ENCODE results near the gene TYW1B.
"Not testable (repeated sequence)": the region's sequence is repeated elsewhere in the genome, so short reads cannot be mapped to it uniquely, and the experiment has no call there.

Gene TYW1B

DNA sequence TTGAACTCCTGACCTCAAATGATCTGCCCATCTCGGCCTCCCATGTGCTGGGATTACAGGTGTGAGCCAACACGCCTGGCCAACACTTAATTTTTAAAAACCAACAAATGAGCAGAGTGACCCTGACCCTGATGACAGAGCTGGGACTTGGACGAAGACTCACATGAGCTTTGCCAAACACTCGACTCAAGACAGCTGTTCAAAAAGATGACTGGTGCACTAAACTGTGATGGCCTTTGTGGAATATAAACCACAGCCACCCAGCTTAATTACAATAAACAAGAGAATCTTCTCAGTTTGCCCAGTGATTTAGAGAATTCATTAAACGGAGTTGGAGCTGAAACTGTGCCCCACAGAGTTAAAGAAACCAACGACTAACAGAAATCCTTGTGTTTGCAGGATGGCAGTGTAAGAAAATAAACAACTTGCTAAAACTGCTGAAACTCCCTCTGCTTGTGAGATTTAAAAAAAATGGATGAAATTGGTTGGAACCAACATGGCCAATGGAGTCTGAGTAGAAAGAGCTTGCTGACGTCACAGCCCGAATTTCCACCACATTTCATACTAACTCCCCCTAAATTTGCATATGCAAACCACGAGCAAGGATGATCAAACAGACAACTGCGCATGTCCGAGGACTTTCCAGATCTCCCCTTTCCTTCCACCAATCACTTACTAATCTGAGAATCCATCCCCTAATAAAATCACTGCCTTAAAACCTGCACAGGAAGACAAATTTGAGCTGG is 209.4 kb downstream of the TYW1B start:
- DNase-seq = not testable (repeated sequence)

- DNase-seq = not testable (repeated sequence)
These were observed 218.2 kb downstream of the TYW1B start for GRCh38 chr7:72609761-72610160.

DNA sequence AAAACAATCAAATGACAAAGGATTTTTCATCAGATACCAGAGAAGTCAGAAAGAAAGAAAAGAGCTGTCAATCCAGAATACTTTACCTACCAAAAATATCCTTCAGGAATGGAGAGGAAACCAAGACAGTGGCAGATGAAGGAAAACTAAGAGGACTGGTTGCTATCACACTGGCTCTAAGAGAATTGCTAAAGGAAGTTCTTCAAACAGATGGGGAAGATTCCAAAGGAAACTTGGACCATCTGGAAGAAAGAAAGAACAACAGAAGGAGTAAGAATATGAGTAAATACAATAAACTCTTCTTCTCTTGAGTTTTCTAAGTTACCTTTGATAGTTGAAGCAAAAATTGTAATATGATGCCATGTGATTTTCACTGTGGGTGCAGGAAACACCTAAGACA is 220.0 kb downstream of the TYW1B start:
- not testable (repeated sequence) for DNase-seq

DNA sequence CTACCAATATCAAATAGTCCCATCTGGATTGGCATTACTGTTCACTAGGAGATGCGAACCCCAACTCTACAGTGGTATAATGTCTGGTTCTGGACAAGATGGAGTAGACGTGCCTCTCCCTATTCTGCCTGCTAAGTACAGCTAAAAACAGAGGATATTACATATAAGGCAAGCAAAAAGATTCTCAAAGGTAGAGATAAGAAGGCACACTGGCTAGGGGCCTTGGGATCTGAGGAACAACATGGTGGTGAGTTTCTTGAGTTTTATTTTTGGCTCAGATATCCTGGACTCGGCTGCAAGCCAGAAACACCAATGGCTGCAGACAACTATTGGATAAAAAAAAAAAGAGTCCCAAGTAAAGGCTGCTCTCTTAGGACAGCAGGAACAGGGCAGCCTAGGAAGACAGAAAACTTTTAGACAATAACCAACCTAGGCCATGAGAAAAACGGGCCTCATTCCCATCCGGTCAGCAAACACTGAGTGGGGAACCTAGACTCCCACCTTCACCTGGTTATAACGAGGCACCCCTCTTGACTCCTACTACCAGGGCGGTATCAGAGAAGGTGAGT is 222.1 kb downstream of the TYW1B start:
- DNase-seq = not testable (repeated sequence)

DNA sequence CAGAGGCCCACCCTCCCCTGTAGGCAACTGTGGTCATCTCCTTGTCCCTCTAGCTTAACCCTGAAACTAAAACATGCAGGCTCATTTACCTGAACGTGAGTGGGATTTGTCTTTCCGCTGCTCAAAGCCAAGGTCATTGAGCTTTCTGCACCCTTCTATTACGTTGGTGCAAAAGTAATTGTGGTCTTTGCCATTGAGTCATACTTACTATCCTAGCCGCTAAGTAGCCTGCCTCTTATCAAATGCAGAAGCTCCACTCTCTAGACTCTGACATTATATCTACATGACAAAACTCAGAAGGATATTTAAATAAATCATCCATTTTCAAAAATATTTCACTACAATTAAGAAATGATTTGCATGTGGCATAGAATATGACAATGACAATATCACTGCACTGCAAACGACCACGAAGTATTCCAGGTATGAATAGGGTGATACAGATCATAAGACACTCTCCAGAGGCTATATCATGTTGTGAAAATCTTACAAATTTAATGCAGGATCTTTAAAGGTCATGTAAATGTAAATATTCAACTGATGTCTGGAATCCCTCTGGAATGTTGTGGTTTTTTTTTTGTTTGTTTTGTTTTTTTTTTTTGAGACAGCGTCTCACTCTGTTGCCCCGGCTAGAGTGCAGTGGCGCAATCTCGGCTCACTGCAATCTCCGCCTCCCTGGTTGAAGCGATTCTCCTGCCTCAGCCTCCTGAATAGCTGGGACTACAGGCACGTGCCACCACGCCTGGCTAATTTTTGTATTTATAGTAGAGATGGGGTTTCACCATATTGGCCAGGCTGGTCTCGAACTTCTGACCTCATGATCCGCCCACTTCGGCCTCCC is 223.0 kb downstream of the TYW1B start:
- not testable (repeated sequence) for DNase-seq

GRCh38 chr7:72603476-72603875 is 224.5 kb downstream of the TYW1B start:
- not testable (repeated sequence) for DNase-seq

GRCh38 chr7:72603073-72603472 is 224.9 kb downstream of the TYW1B start:
- no peak for DNase-seq

DNA sequence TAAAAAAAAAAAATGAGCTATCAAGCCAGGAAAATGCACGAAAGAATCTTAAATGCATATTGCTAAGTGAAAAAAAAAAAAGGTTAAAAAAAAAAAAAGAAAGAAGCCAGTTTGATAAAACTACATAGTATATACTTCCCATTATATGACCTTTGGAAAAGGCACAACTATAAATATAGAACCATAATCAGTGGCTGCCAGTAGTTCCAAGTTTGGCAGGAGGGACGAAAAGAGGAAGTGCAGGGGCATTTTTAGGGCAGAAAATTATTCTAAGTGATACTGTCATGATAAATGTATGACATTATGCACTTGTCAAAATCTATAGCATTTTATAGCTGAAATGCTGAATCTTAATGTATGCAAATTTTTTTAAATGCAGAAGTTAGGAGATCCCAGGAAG is 226.3 kb downstream of the TYW1B start:
- DNase-seq = not testable (repeated sequence)

DNA sequence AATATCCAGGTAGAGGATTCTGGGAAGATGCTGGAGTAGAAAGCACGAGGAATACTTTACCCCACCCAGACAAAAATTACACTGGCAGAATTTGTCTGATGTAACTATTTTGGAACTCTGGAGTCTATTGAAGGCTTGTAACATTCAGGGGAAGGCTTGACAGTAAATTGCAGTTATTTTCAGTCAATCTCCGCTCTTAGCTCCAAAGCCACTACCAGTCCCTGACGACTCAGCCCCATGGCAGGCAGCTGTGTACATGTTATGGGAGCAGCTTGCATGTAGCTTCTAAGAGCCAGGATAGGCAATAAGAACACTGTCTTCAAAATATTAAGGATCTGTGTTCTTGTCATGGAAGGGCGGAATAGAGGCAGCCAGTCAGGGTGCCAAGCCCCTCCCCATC is 238.0 kb downstream of the TYW1B start:
- not testable (repeated sequence) for DNase-seq

DNA sequence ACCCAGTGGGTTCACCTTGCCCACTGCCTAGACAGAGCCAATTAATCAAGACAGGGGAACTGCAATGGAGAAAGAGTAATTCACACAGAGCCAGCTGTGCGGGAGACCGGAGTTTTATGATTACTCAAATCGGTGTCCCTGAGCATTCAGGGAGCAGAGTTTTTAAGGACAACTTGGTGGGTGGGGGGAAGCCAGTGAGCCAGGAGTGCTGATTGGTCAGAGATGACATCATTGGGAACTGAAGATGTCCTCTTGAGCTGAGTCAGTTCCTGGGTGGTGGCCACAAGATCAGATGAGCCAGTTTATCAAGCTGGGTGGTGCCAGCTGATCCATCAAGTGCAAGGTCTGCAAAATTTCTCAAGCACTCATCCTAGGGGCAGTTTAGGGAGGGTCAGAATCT is 240.7 kb downstream of the TYW1B start:
- DNase-seq = peak in 1 of 2 donors; percentile 11

GRCh38 chr7:72584576-72584975 is 243.4 kb downstream of the TYW1B start:
- DNase-seq = not testable (repeated sequence)

GRCh38 chr7:72583620-72584361 is 244.2 kb downstream of the TYW1B start:
- not testable (repeated sequence) for DNase-seq

GRCh38 chr7:72580142-72580770 is 247.7 kb downstream of the TYW1B start:
- DNase-seq = not testable (repeated sequence)

DNA sequence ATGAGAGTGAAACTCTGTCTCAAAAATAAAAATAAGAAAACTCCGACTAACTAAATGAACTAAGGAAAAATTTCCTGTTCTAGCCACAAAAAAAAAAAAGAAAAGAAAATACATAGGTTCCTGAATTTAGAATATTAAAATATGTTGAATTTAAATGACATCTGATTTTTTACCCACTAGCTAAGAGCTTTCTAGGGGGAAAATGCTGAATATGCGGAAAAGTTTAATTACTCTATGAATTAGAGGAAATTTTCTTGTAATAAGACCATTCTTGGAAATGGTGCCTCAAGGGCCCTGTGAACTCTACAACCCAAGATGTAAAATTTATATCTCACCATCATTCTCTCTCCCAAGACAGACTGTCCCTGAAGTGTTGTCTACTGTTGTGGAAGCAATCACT is 250.9 kb downstream of the TYW1B start:
- no peak for DNase-seq

- DNase-seq = not testable (repeated sequence)
These were observed 266.0 kb downstream of the TYW1B start for GRCh38 chr7:72561988-72562387.

DNA sequence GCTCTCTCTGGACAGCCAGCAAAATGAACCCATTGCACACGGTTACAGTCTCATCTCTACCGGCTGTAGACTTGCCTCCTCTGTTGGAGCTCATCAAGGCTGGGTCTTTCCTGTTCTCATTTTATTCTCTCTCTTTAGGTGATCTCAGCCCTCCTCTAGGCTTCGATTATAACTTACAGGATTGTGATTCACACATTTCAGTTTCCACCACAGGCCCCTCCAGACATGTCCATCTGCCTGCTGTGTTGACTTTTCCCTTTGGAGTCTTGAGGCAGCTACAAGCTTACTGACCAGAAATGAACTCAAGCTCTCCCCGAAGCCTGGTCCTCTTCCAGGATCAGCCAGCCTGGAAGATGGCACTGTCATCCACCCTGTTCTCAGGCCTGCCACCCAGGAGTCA is 268.5 kb downstream of the TYW1B start:
- not testable (repeated sequence) for DNase-seq

DNA sequence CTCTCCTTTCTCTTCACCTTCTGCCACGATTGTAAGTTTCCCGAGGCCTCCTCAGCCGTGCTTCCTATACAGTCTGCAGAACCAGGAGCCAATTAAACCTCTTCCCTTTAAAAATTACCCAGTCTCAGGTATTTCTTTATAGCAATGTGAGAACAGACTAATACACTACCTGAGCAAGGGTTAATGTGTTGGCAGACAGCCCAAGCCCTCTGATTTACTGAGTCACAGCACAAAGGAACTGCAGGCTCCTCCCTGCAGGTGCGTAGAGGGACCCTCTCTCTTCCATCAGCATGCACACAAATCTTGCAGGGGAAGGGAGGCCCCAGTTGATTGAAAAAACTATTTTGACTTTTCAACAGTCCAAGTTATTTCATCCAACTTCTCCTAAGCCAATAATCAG is 271.3 kb downstream of the TYW1B start:
- DNase-seq = not testable (repeated sequence)

DNA sequence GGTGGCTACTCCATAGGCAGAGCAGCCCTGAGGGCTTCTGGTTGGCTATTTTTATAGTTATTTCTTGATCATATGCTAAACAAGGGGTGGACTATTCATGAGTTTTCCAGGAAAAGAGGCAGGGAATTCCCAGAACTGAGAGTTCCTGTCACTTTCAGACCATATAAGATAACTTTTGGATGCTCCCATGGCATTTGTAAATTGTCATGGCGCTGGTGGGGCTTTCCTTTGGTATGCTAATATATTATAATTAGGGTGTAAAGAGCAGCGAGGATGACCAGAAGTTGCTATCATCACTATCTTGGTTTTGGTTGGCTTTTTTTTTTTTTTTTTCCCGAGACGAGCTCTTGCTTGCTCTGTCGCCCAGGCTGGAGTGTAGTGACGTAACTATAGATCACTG is 272.8 kb downstream of the TYW1B start:
- not testable (repeated sequence) for DNase-seq

DNA sequence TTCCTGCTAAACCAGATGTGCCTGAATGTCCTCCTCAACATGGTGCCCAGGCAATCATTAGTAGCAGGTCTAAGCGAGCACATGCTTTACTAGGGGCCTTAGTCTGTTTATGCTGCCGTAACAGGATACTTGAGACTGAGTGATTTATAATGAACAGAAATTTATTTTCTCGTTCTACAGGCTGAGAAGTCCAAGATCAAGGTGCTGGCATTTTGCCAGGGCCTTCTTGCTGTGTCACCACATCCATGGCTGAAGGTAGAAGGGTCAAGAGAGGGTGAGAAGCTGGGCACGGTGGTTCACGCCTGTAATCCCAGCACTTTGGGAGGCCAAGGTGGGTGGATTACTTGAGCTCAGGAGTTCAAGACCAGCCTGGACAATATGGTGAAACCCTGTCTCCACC is 273.6 kb downstream of the TYW1B start:
- not testable (repeated sequence) for DNase-seq

DNA sequence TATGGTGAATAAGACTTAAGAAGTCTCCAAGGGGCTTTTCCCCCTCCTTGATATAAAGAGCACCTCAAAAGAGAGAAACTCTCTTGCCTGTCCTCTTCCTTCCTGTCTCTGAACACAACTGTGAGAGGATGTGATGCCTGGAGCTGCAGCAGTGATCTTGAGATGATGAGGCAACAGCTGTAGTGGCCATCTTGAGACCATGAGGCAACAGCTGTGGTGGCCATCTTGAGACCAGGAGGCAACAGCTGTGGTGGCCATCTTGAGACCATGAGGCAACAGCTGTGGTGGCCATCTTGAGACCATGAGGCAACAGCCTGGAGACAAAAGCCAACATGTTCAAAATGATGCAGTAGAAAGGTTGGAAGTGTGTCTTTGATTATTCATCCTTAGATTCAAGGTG is 277.5 kb downstream of the TYW1B start:
- DNase-seq = not testable (repeated sequence)

DNA sequence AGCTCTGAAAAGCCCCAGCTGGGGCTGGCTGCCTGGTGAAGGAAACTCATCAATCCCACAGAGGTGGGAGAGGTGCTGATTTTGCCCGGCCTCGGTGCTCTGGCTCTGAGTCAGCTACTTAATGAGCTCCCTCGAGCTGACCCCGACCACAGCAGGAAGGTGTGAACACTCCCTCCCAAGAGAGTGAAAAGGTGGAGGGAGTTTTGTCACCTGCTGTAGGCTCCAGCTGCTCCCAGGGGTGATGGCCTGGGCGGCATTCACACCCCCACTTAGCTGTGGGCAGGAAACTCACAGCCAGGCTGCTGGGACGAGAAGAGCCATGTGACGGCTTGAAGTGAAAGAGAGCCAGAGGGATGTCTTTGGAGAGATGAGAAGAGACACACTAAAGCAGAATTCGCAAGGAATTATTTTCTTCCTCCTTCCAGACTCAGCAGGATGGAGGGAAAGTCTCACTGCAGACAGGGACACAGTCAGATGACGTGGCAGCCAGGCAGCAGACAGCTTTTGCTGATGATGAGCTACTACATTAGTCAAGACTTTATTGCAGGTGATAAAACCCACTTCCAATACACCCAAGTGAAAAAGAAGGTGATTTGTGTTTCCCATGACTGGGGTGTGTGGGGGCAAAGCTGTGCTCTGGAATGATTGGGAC is 281.3 kb downstream of the TYW1B start:
- DNase-seq = not testable (repeated sequence)

DNA sequence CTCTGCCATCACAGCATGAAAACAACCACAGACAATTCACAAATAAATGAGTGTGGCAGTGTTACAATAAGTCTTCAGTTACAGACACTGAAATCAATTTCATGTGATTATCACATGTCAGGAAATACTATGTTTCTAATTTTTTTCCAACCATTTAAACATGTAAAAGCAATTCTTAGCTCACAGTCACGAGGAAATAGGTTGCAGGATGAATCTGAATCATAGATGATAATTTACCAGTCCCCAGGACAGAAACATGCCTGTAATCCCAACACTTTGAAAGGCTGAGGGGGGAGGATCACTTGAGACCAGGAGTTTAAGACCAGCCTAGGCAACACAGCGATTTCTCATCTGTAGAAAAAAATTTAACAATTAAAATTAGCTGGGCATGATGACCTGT is 283.5 kb downstream of the TYW1B start:
- DNase-seq = not testable (repeated sequence)
